A673 (cell line): ENCODE data around the gene PRR20D. TPM values are rescaled to one million over a fixed set of nuclear protein-coding genes. Genes with fewer than 3 reads are reported as not detected.
"Not testable (repeated sequence)": the region's sequence is repeated elsewhere in the genome, so short reads cannot be mapped to it uniquely, and the experiment has no call there.

Source experiments
- BruUV-seq: library from RNA; stranded (reverse); fragments of 400-500 nt; replicated peaks from 2 replicates; lab custom pipeline; 2021; lab: Mats Ljungman, UMichigan
- CTCF ChIA-PET: fragments of 300-600 bp; sonication (Branson Sonifier 250); formaldehyde crosslinking; loops from one replicate; lab custom pipeline; 2022; ENCODE audit warnings: antibody characterized with exemption; lab: Charles Lee
- POLR2A ChIA-PET: fragments of 300-600 bp; sonication (Branson Sonifier 250); formaldehyde crosslinking; loops from one replicate; lab custom pipeline; 2022; ENCODE audit warnings: antibody characterized with exemption; ENCODE audit not compliant: low non-redundant PET; lab: Charles Lee
- DNase-seq: peaks from one replicate; pipeline ENCODE4 v3.0.0-alpha.2; 2015; ENCODE audit warnings: low spot score
- H3K27ac ChIP-seq: fragments of 200-600 bp; sonication (generic); 2 replicates; pipeline ENCODE4 v1.5.1; 2016; ENCODE audit warnings: mixed run types, low read depth, mild to moderate bottlenecking, mixed read lengths, antibody characterized with exemption, low read length; ENCODE audit not compliant: poor library complexity, severe bottlenecking
- H3K27me3 ChIP-seq: fragments of 200-600 bp; sonication (generic); replicated peaks from 2 replicates; pipeline ENCODE4 v1.6.1; 2017; ENCODE audit warnings: mixed run types, low read depth, mild to moderate bottlenecking, mixed read lengths, antibody characterized with exemption, low read length; ENCODE audit not compliant: insufficient read depth, poor library complexity
- H3K36me3 ChIP-seq: fragments of 200-600 bp; sonication (generic); 2 replicates; pipeline ENCODE4 v1.6.1; 2016; ENCODE audit warnings: mixed run types, mild to moderate bottlenecking, mixed read lengths, antibody characterized with exemption, low read length; ENCODE audit not compliant: insufficient read depth, poor library complexity, severe bottlenecking
- H3K4me1 ChIP-seq: fragments of 200-600 bp; sonication (generic); 2 replicates; pipeline ENCODE4 v1.6.1; 2017; ENCODE audit warnings: mixed run types, mild to moderate bottlenecking, mixed read lengths, antibody characterized with exemption, low read length; ENCODE audit not compliant: insufficient read depth, poor library complexity, severe bottlenecking
- H3K4me3 ChIP-seq: fragments of 200-600 bp; sonication (generic); 2 replicates; pipeline ENCODE4 v1.5.1; 2016; ENCODE audit warnings: low read depth, mixed run types, mild to moderate bottlenecking, mixed read lengths, low read length; ENCODE audit not compliant: poor library complexity, severe bottlenecking
- H3K9me3 ChIP-seq: fragments of 200-600 bp; sonication (generic); 2 replicates; pipeline ENCODE4 v1.6.1; 2016; ENCODE audit warnings: mixed run types, low read depth, mild to moderate bottlenecking, mixed read lengths, antibody characterized with exemption, low read length; ENCODE audit not compliant: poor library complexity, severe bottlenecking
- CTCF ChIP-seq: fragments of 300-800, 200-600 bp; sonication (generic); conservative IDR thresholded peaks from 2 replicates; pipeline ENCODE4 v1.5.1; 2017; ENCODE audit warnings: low read depth, mild to moderate bottlenecking, antibody characterized with exemption, low read length, moderate library complexity, mixed read lengths
- EZH2 ChIP-seq: fragments of 200-600 bp; sonication (generic); IDR thresholded peaks from 2 replicates; pipeline ENCODE4 v1.6.1; 2017; ENCODE audit warnings: borderline replicate concordance, low read depth, mild to moderate bottlenecking, mixed read lengths, antibody characterized with exemption, low read length; ENCODE audit not compliant: poor library complexity, severe bottlenecking
- intact Hi-C: fragments of 100-400 bp; cut with micrococcal nuclease; formaldehyde crosslinking; loops from one replicate; pipeline ENCODE4 v1.10.0; 2022; ENCODE audit not compliant: unreplicated experiment
- total RNA-seq: library from RNA; stranded (reverse); gene quantifications from 2 replicates; pipeline ENCODE4 v1.2.3, GENCODE V29; 2021

PRR20D gene
- total RNA-seq, 1 experiment from 2014 or later: not detected

- H3K4me1 ChIP-seq, DNase-seq, H3K4me3 ChIP-seq, H3K27me3 ChIP-seq, H3K9me3 ChIP-seq, CTCF ChIA-PET, H3K27ac ChIP-seq, H3K36me3 ChIP-seq, intact Hi-C loops, POLR2A ChIA-PET, BruUV-seq: not testable (repeated sequence)
Measured at GRCh38 chr13:57147188-57147587, 13.2 kb upstream of the PRR20D start, which contains the start of gene PRR20B. Gene PRR20B (plus strand): TSS chr13:57147488. CDS start chr13:57147875, 387 bp downstream.

- H3K27me3 ChIP-seq, H3K36me3 ChIP-seq, CTCF ChIA-PET, H3K9me3 ChIP-seq, BruUV-seq, H3K4me1 ChIP-seq, H3K4me3 ChIP-seq, H3K27ac ChIP-seq, DNase-seq, intact Hi-C loops, POLR2A ChIA-PET: not testable (repeated sequence)
Measured at GRCh38 chr13:57148106-57148505, 12.3 kb upstream of the PRR20D start.

GRCh38 chr13:57153761-57154160, 6.7 kb upstream of the PRR20D start, which contains the start of gene PRR20C:
Gene PRR20C (plus strand): TSS chr13:57154061. CDS start chr13:57154448, 387 bp downstream.
- POLR2A ChIA-PET, intact Hi-C loops, H3K4me3 ChIP-seq, H3K36me3 ChIP-seq, BruUV-seq, DNase-seq, H3K9me3 ChIP-seq, CTCF ChIA-PET, H3K27ac ChIP-seq, H3K4me1 ChIP-seq, H3K27me3 ChIP-seq: not testable (repeated sequence)

DNA sequence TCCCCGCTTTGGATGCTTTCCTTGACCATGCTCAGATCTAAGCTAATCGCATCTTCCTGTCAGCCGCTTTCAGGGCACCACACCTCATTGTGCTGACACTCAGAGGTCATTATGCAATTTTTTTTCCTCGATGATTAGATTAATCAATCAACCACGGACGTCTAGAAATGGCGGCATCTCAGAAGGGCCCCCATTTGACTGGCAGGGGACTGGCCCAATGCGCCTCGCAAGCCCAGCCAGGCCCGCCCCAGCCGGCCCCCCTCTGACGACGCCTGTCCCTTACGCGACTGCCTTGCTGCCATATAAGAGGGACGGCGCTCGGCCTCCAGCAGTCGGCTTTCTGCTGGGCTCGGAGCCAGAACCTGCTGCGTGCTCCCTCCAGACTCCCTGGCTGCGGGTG, 6.5 kb downstream of the PRR20D start, which contains the start of gene PRR20E:
Gene PRR20E (plus strand): TSS at position 301 of the 400 bp plus-strand sequence. CDS start 387 bp downstream, outside the sequence.
- H3K4me3 ChIP-seq, H3K27me3 ChIP-seq, H3K4me1 ChIP-seq, BruUV-seq, intact Hi-C loops, H3K9me3 ChIP-seq, POLR2A ChIA-PET, CTCF ChIA-PET, H3K36me3 ChIP-seq, DNase-seq, H3K27ac ChIP-seq: not testable (repeated sequence)

DNA sequence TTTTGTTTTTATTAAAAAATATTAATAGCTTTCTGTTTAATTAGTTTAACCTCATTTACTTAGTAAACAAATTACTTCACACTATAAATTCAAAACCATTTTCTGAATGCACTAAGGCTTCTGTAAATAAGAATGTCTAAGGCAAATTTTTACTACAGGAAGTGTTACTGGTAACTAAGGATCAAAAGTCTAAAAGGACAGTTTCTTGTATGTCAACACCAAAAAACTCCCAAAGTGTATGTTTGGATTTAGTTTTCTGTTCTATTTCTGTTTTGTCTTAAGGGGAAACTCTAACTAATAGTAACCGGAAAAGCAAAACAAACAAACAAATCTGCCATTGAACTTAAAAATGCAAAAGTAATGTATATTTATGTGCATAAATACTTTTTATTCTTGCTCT, 31.2 kb downstream of the PRR20D start:
- POLR2A ChIA-PET: no interaction called here
- TF ChIP-seq CTCF (no peak), EZH2 (no peak)
- no peaks in the 10 kb centered on the region for H3K36me3 ChIP-seq
- no peaks in the 10 kb centered on the region for H3K4me1 ChIP-seq
- no peaks in the 10 kb centered on the region for H3K9me3 ChIP-seq
- DNase-seq: no peak
- CTCF ChIA-PET: no interaction called here
- H3K27ac ChIP-seq: no peak overlapping the region
- no peak overlapping the region for H3K4me3 ChIP-seq
- H3K27me3 ChIP-seq: no peaks in the 10 kb centered on the region
- BruUV-seq: no TSS peak
- intact Hi-C loops: no loop called here
